Cardiac fibroblast (primary cell): Measurements from ENCODE around the gene ZHX3.

Experiments
- DNase-seq, 2 donors: peaks; one replicate each; pipeline versions ENCODE4 v3.0.0 to v3.0.0-alpha.2; 2010; ENCODE audit warnings: low read depth in 2 of 2
- H3K4me3 ChIP-seq, 2 donors: replicated peaks in 1 of 2; 1 replicate in 1 of 2; 2 replicates in 1 of 2; pipeline ENCODE4 v1.5.1; 2011; ENCODE audit warnings: low read depth in 2 of 2, low read length in 2 of 2, mild to moderate bottlenecking in 2 of 2, moderate library complexity in 1 of 2
- CTCF ChIP-seq: IDR thresholded peaks from one replicate; pipeline ENCODE4 v1.5.1; 2011; ENCODE audit warnings: low read depth, mild to moderate bottlenecking, low read length, inconsistent platforms

Gene ZHX3

GRCh38 chr20:41145317-41145716 lies 172.2 kb downstream of the ZHX3 start:
- DNase-seq: no peak
- H3K4me3 ChIP-seq: no peak overlapping the region
- TF ChIP-seq CTCF: no peak

GRCh38 chr20:41143354-41143753 lies 174.2 kb downstream of the ZHX3 start:
- no peak for TF ChIP-seq CTCF
- DNase-seq: no peak
- no peak overlapping the region for H3K4me3 ChIP-seq

DNA sequence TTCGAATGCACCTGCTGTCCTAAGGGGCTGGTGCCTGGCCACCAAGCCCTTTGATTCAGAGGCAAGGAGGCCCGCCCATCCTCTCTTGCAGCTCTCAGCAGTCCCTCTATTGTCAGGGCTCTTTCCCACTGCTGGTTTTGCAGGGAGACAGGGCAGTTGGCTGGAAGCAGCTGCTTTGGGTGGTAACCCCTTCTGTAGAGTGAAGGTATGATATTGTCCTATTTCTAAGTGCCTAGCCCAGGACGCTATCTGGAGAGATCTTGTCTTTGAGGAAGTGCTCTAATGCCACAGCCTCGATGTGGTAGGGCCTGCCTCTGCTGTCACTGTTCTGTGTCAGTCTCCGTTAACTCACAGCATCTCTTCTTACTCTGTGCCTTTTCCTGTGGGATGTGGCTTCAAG lies 174.6 kb downstream of the ZHX3 start:
- no peak for TF ChIP-seq CTCF
- no peak for DNase-seq
- no peak overlapping the region for H3K4me3 ChIP-seq

- DNase-seq: no peak
- no peak for TF ChIP-seq CTCF
- H3K4me3 ChIP-seq: no peak overlapping the region
Observed at GRCh38 chr20:41142245-41142644, 175.3 kb downstream of the ZHX3 start.

DNA sequence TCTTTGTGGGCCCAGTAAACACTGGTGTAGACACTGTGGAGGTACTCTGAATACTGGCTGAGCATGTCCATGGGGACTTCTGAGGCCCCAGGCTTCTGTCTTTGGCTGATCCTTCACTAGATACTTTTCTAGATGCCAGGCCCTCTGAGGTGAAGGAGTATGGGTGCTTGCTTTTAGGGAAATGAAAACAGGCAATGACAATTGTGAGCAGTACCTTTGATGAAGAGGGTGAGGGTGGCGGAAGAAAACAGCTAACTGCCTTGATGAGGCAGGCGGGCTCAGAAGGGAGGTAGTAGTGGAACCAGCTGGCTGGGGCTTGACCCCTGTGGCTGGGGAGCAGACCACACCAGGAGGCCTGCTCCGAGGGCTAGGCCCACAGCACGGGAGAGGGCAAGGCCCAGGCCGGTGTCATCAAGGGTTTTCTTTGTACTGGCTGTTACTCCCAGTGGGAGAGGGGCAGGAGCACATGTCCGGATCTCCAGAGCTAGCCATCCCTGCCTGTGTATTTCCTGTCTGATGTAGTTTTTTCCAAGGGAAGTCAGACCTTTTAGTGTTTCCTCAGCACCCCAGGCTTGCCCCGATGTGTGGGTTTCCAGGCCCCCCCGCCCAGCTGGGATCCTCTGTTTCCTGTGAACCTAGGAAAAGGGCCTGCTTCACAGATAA lies 176.2 kb downstream of the ZHX3 start:
- no peak for TF ChIP-seq CTCF
- DNase-seq: peak; percentile 41 to 50
- no peak overlapping the region for H3K4me3 ChIP-seq

- H3K4me3 ChIP-seq: no peak overlapping the region
- TF ChIP-seq CTCF: no peak
- DNase-seq: no peak
Observed at GRCh38 chr20:41140226-41141133, 177.1 kb downstream of the ZHX3 start.
